Activated CD8-positive, alpha-beta T cell treated with anti-CD3 and anti-CD28 coated beads for 36 hours (primary cell): ENCODE results near the gene YEATS4. TPM values are rescaled to one million over a fixed set of nuclear protein-coding genes. Genes with fewer than 3 reads are reported as not detected.

Source experiments
- ATAC-seq: fragments of 200-7000 bp; cut with Tn5 transposase; one replicate; pipeline ENCODE4 v1.10.0; 2021; ENCODE audit warnings: mild to moderate bottlenecking, moderate library complexity
- CTCF ChIA-PET: fragments of 350-600 bp; sonication (Branson Sonifier 250); formaldehyde crosslinking; loops from one replicate; lab custom pipeline; 2021; ENCODE audit warnings: antibody characterized with exemption; lab: Charles Lee
- POLR2A ChIA-PET: fragments of 350-600 bp; sonication (Branson Sonifier 250); formaldehyde crosslinking; loops from one replicate; lab custom pipeline; 2021; ENCODE audit warnings: antibody characterized with exemption; lab: Charles Lee
- DNase-seq: peaks from one replicate; pipeline ENCODE4 v3.0.0-alpha.2; 2020
- H3K27ac Mint-ChIP-seq: one replicate; pipeline ENCODE4 v1.8.0; 2021; ENCODE audit warnings: mild to moderate bottlenecking, mixed read lengths
- H3K27me3 Mint-ChIP-seq: one replicate; pipeline ENCODE4 v1.8.0; 2021; ENCODE audit warnings: mixed read lengths
- H3K36me3 Mint-ChIP-seq: one replicate; pipeline ENCODE4 v1.8.0; 2021; ENCODE audit warnings: low read depth, mixed read lengths
- H3K4me1 Mint-ChIP-seq: one replicate; pipeline ENCODE4 v1.8.0; 2021; ENCODE audit warnings: low read depth, mixed read lengths
- H3K4me3 Mint-ChIP-seq: one replicate; pipeline ENCODE4 v1.8.0; 2021; ENCODE audit warnings: mild to moderate bottlenecking, moderate library complexity, mixed read lengths
- H3K9me3 Mint-ChIP-seq: one replicate; pipeline ENCODE4 v1.8.0; 2021; ENCODE audit warnings: mixed read lengths
- intact Hi-C: fragments of 100-400 bp; cut with micrococcal nuclease; formaldehyde crosslinking; loops from one replicate; pipeline ENCODE4 v1.10.0; 2022
- total RNA-seq, 2 experiments: library from RNA; stranded (reverse); gene quantifications; one replicate each; pipeline ENCODE4 v1.2.3, GENCODE V29; 2021
- TF ChIP-seq, protein P1 (sequence below): fragments of 200-600 bp; IDR thresholded peaks from one replicate; pipeline ENCODE4 v1.8.0; 2022; ENCODE audit warnings: antibody characterized with exemption, mild to moderate bottlenecking

YEATS4 gene
- total RNA-seq, 2 experiments from 2014 or later: 54.0 to 60.9 TPM

DNA sequence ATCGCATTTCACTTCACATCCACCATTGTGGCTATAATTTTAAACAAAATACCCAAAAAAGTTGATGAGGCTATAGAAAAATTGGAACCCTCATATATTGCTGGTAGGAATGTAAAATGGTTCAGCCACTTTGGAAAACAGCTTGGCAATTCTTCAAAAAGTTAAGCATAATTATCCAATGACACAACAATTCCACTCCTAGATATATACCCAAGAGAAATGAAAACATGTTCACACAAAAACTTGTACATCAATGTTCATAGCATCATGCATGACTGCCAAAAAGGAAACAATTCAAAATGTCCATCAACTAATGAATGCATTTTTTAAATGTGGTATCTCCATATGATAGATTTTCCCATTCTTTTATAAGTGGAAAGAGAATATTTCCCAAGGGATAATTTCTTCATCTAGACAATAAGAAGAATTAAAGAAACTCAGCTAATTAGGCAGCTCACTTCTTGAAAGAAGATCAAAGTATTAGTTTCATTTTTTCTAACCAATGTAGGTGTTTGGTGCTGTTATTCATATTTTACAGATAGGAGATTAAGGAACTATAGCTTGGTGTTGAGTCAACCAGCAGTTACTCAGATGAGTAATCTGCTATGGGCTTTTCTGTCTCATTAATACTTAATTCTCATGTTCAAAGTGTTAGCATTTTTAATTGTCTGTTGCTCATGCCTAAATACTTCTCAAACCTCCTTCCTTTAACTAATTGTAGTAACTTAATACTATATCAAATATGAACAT lies 32.8 kb downstream of the YEATS4 start:
- Mint-ChIP-seq H3K9me3 (peaks cover 8% of the 10 kb centered on the region), H3K36me3 (peaks cover 46% of the 10 kb centered on the region), H3K27ac (no peak overlapping the region), H3K4me1 (peaks cover 8% of the 10 kb centered on the region), H3K27me3 (no peaks in the 10 kb centered on the region), H3K4me3 (no peak overlapping the region)
- CTCF ChIA-PET: interaction anchor here (0.8 to 1.4 kb wide), 2 partner anchors 34 to 248 kb away, joined by 3 to 4 read pairs; no protein-coding TSS in a partner anchor
- TF ChIP-seq, protein P1, sequence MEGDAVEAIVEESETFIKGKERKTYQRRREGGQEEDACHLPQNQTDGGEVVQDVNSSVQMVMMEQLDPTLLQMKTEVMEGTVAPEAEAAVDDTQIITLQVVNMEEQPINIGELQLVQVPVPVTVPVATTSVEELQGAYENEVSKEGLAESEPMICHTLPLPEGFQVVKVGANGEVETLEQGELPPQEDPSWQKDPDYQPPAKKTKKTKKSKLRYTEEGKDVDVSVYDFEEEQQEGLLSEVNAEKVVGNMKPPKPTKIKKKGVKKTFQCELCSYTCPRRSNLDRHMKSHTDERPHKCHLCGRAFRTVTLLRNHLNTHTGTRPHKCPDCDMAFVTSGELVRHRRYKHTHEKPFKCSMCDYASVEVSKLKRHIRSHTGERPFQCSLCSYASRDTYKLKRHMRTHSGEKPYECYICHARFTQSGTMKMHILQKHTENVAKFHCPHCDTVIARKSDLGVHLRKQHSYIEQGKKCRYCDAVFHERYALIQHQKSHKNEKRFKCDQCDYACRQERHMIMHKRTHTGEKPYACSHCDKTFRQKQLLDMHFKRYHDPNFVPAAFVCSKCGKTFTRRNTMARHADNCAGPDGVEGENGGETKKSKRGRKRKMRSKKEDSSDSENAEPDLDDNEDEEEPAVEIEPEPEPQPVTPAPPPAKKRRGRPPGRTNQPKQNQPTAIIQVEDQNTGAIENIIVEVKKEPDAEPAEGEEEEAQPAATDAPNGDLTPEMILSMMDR: no peak
- POLR2A ChIA-PET: interaction anchor here (0.6 to 1.3 kb wide), 2 partner anchors 10 to 1118 kb away, joined by 3 read pairs; no protein-coding TSS in a partner anchor
- DNase-seq: no peak
- intact Hi-C loops: no loop called here
- ATAC-seq: no peak

GRCh38 chr12:69396041-69396440 lies 36.5 kb downstream of the YEATS4 start:
- POLR2A ChIA-PET: no interaction called here
- Mint-ChIP-seq H3K36me3 (peaks cover 39% of the 10 kb centered on the region), H3K27me3 (no peaks in the 10 kb centered on the region), H3K9me3 (peaks cover 10% of the 10 kb centered on the region), H3K4me3 (no peak overlapping the region), H3K27ac (no peak overlapping the region), H3K4me1 (peaks cover 8% of the 10 kb centered on the region)
- no peak for ATAC-seq
- CTCF ChIA-PET: no interaction called here
- no peak for DNase-seq
- TF ChIP-seq, protein P1: no peak
- intact Hi-C loops: no loop called here

- CTCF ChIA-PET: no interaction called here
- intact Hi-C loops: no loop called here
These were observed 37.4 kb downstream of the YEATS4 start for GRCh38 chr12:69396963-69397362.

GRCh38 chr12:69397978-69398377 lies 38.4 kb downstream of the YEATS4 start:
- no peaks in the 10 kb centered on the region for H3K4me1 Mint-ChIP-seq
- ATAC-seq: no peak
- CTCF ChIA-PET: no interaction called here

More at GRCh38 chr12:69396963-69397362, 37.4 kb downstream of the YEATS4 start:
- Mint-ChIP-seq H3K4me1 (peaks cover 5% of the 10 kb centered on the region), H3K27me3 (no peaks in the 10 kb centered on the region), H3K4me3 (no peak overlapping the region), H3K27ac (no peak overlapping the region), H3K9me3 (peaks cover 10% of the 10 kb centered on the region), H3K36me3 (peaks cover 32% of the 10 kb centered on the region)
- TF ChIP-seq, protein P1: no peak
- POLR2A ChIA-PET: interaction anchor here (0.5 kb wide), 1 partner anchor 22 kb away, joined by 3 read pairs; no protein-coding TSS in a partner anchor
- no peak for ATAC-seq
- DNase-seq: no peak

More at GRCh38 chr12:69397978-69398377, 38.4 kb downstream of the YEATS4 start:
- peaks cover 10% of the 10 kb centered on the region for H3K9me3 Mint-ChIP-seq
- no peak overlapping the region for H3K4me3 Mint-ChIP-seq
- intact Hi-C loops: no loop called here
- H3K36me3 Mint-ChIP-seq: peaks cover 27% of the 10 kb centered on the region
- TF ChIP-seq, protein P1: no peak
- POLR2A ChIA-PET: no interaction called here
- H3K27ac Mint-ChIP-seq: no peak overlapping the region
- DNase-seq: no peak
- H3K27me3 Mint-ChIP-seq: no peaks in the 10 kb centered on the region
